Kidney (tissue), 14 donors: ENCODE measurements around the gene SSPN. TPM values are rescaled to one million over a fixed set of nuclear protein-coding genes. Genes with fewer than 3 reads are reported as not detected.

Source experiments
- DNase-seq, 5 donors: peaks; one replicate each; pipeline ENCODE4 v3.0.0-alpha.2; 2013 to 2020
- FAIRE-seq: peaks from 2 replicates; lab custom pipeline; 2012; peaks lifted over from hg19 to GRCh38; lab: Jason Lieb, UNC
- H3K27ac ChIP-seq, 2 donors: one replicate each; pipeline ENCODE4 v1.7.0; 2013; ENCODE audit warnings: low read depth in 2 of 2, low read length in 2 of 2, inconsistent platforms in 1 of 2
- H3K27me3 ChIP-seq: one replicate; pipeline ENCODE4 v1.7.1; 2013; ENCODE audit warnings: low read length, inconsistent platforms; ENCODE audit not compliant: control insufficient read depth, insufficient read depth
- H3K36me3 ChIP-seq, 3 donors: one replicate each; pipeline versions ENCODE4 v1.7.0 to v1.7.1; 2013; ENCODE audit warnings: low read length in 3 of 3, control low read depth in 1 of 3, inconsistent platforms in 1 of 3; ENCODE audit not compliant: insufficient read depth in 3 of 3, control insufficient read depth in 2 of 3
- H3K4me1 ChIP-seq, 3 donors: one replicate each; pipeline versions ENCODE4 v1.7.0 to v1.7.1; 2013; ENCODE audit warnings: low read length in 3 of 3, inconsistent platforms in 1 of 3, low read depth in 1 of 3; ENCODE audit not compliant: control insufficient read depth in 2 of 3, insufficient read depth in 2 of 3
- H3K4me3 ChIP-seq, 3 donors: one replicate each; pipeline versions ENCODE4 v1.7.0 to v1.8.1; 2013; ENCODE audit warnings: low read length in 3 of 3, control low read depth in 1 of 3, inconsistent platforms in 1 of 3
- H3K9ac ChIP-seq, 3 donors: one replicate each; pipeline versions ENCODE4 v1.7.0 to v1.7.1; 2013; ENCODE audit warnings: low read length in 3 of 3, control low read depth in 1 of 3, inconsistent platforms in 1 of 3
- H3K9me3 ChIP-seq, 3 donors: one replicate each; pipeline versions ENCODE4 v1.7.0 to v1.7.1; 2013; ENCODE audit warnings: low read length in 3 of 3, control low read depth in 1 of 3, inconsistent platforms in 1 of 3; ENCODE audit not compliant: control insufficient read depth in 2 of 3, insufficient read depth in 1 of 3
- CTCF ChIP-seq: IDR thresholded peaks from 3 replicates; pipeline ENCODE4 v1.5.1; 2012; ENCODE audit warnings: mild to moderate bottlenecking, moderate library complexity, borderline replicate concordance; ENCODE audit not compliant: insufficient read depth; ENCODE audit errors: extremely low read depth
- intact Hi-C: fragments of 100-400 bp; cut with DNase I; formaldehyde crosslinking; loops from one replicate; pipeline ENCODE4 v1.11.1; 2022
- polyA plus RNA-seq: library from polyadenylated mRNA; stranded (reverse); fragments of 350-450 nt; fragmentation: Illumina TruSeq; extraction: RNeasy Lipid Tissue Mini Kit (QIAGEN cat#74804); gene quantifications from one replicate; pipeline ENCODE4 v1.2.3, GENCODE V29; 2014; ENCODE audit warnings: low read depth, low replicate concordance; ENCODE audit not compliant: insufficient read depth
- total RNA-seq: library from RNA; stranded (reverse); fragmentation: NEBNext Ultra II Directional; extraction: Animal tissue kit (Norgen Biotek cat#: 25700); gene quantifications from one replicate; pipeline ENCODE4 v1.2.1, GENCODE V29; 2021
- donor health status: control.
- donor health status: control.
- donor health status: control.
- donor health status: control.
- donor health status: control.
- donor health status: DM: yes; HTN: yes; CAD: no.
- donor health status: Normal renal cell carcinoma (clear cell type).

Gene SSPN
- total and polyA plus RNA-seq, 2 donors from 2014 or later = 3.2 to 17.8 TPM

GRCh38 chr12:26292596-26292995 lies 97.2 kb downstream of the SSPN start:
- TF ChIP-seq CTCF = no peak
- intact Hi-C loops = no loop called here
- Histone ChIP-seq H3K27me3 (no peaks in the 10 kb centered on the region), H3K36me3 (no peaks in the 10 kb centered on the region), H3K9me3 (no peaks in the 10 kb centered on the region), H3K4me1 (peaks cover 0 to 9% (median 0%) of the 10 kb centered on the region in 3 donors), H3K9ac (no peak overlapping the region), H3K4me3 (no peak overlapping the region), H3K27ac (no peak overlapping the region)
- FAIRE-seq (no peak), DNase-seq (no peak)

GRCh38 chr12:26293612-26294011 lies 98.2 kb downstream of the SSPN start:
- H3K27me3 ChIP-seq = no peaks in the 10 kb centered on the region
- no peak for TF ChIP-seq CTCF
- H3K4me3 ChIP-seq = no peak overlapping the region
- intact Hi-C loops = no loop called here
- peaks cover 0 to under 1% (median 0%) of the 10 kb centered on the region in 3 donors for H3K4me1 ChIP-seq
- FAIRE-seq (no peak), DNase-seq (no peak)
- H3K9ac ChIP-seq = no peak overlapping the region
- H3K36me3 ChIP-seq = no peaks in the 10 kb centered on the region
- no peaks in the 10 kb centered on the region for H3K9me3 ChIP-seq
- no peak overlapping the region for H3K27ac ChIP-seq

DNA sequence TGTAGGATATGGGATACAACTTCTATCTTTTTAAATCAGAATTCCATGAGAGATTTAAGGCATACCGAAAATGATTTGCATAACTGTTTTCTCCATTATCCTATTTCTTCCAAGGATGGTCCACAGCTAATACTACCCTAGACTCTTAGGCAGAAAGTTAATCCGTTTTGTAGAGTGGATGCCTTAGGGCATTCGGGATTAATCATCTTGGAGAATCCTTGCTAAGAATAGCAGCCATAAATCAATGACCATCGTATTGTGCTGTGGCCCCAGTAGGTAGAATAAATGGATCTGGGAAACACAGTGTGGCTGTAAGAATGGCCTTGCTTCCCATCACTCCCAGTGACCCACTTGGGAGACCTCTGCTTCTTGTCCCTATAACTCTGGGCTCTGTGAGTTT lies 99.6 kb downstream of the SSPN start:
- TF ChIP-seq CTCF = no peak
- Histone ChIP-seq H3K9me3 (no peaks in the 10 kb centered on the region), H3K9ac (no peak overlapping the region), H3K36me3 (no peaks in the 10 kb centered on the region), H3K4me1 (no peaks in the 10 kb centered on the region), H3K27me3 (no peaks in the 10 kb centered on the region), H3K4me3 (no peak overlapping the region), H3K27ac (no peak overlapping the region)
- no peak for DNase-seq
- no peak for FAIRE-seq
- intact Hi-C loops = no loop called here
